ENCODE results near the gene ABCC10. TPM values are rescaled to one million over a fixed set of nuclear protein-coding genes. Genes with fewer than 3 reads are reported as not detected.
"Not testable (repeated sequence)": the region's sequence is repeated elsewhere in the genome, so short reads cannot be mapped to it uniquely, and the experiment has no call there.

ABCC10 gene
- 38.2 and 40.0 TPM in 2 replicates for total RNA-seq

GRCh38 chr6:43427406-43428111 is at the start of gene ABCC10:
ABCC10 (plus strand) TSS chr6:43427541; CDS start chr6:43427979, 438 bp downstream.
- peak; percentile 98 for DNase-seq
- H3K27me3 Mint-ChIP-seq = no peaks in the 10 kb centered on the region
- intact Hi-C loops (cut with micrococcal nuclease) = loop anchor here (1.0 to 5.0 kb wide), 5 partner anchors 27 to 255 kb away; partner anchors contain the start of genes SRF, TJAP1 and ZNF318
- H3K27ac Mint-ChIP-seq = peak within 1 kb of the TSS; percentile 98
- H3K4me3 Mint-ChIP-seq = peak within 1 kb of the TSS; percentile 98
- no peaks in the 10 kb centered on the region for H3K9me3 Mint-ChIP-seq
- peaks cover 13% of the 10 kb centered on the region for H3K4me1 Mint-ChIP-seq
- peaks cover 6% of the 10 kb centered on the region for H3K36me3 Mint-ChIP-seq (ENCODE audit: low read depth)

GRCh38 chr6:43377710-43378229 is 49.6 kb upstream of the ABCC10 start:
- intact Hi-C loops (cut with micrococcal nuclease) = no loop called here
- no peak for DNase-seq
- Mint-ChIP-seq H3K4me3 (no peak overlapping the region), H3K4me1 (peaks cover 20% of the 10 kb centered on the region), H3K9me3 (peaks cover 7% of the 10 kb centered on the region), H3K27me3 (peaks cover 21% of the 10 kb centered on the region), H3K36me3 (ENCODE audit: low read depth) (no peaks in the 10 kb centered on the region), H3K27ac (no peak overlapping the region)

GRCh38 chr6:43378631-43379030 is 48.7 kb upstream of the ABCC10 start:
- Mint-ChIP-seq H3K9me3 (peaks cover 7% of the 10 kb centered on the region), H3K36me3 (ENCODE audit: low read depth) (no peaks in the 10 kb centered on the region), H3K4me3 (no peak overlapping the region), H3K4me1 (peaks cover 27% of the 10 kb centered on the region), H3K27me3 (peaks cover 20% of the 10 kb centered on the region), H3K27ac (no peak overlapping the region)
- intact Hi-C loops (cut with micrococcal nuclease) = no loop called here
- no peak for DNase-seq

GRCh38 chr6:43380858-43381257 is 46.5 kb upstream of the ABCC10 start:
- intact Hi-C loops (cut with micrococcal nuclease) = loop anchor here (10.0 kb wide), 2 partner anchors 194 to 326 kb away; partner anchors contain the start of genes CUL7, KLC4, MRPL2 and POLH
- not testable (repeated sequence) for H3K27ac Mint-ChIP-seq; H3K4me3 Mint-ChIP-seq; H3K9me3 Mint-ChIP-seq; H3K36me3 Mint-ChIP-seq (ENCODE audit: low read depth); DNase-seq
- Mint-ChIP-seq H3K4me1 (peaks cover 42% of the 10 kb centered on the region), H3K27me3 (peaks cover 20% of the 10 kb centered on the region)

- H3K36me3 Mint-ChIP-seq (ENCODE audit: low read depth) = no peaks in the 10 kb centered on the region
- H3K27ac Mint-ChIP-seq = peak overlapping the region; percentile 87
- peak; percentile 71 for DNase-seq
- H3K4me3 Mint-ChIP-seq = peak overlapping the region; percentile 59
- H3K4me1 Mint-ChIP-seq = peaks cover 40% of the 10 kb centered on the region
- H3K27me3 Mint-ChIP-seq = peaks cover 28% of the 10 kb centered on the region
- intact Hi-C loops (cut with micrococcal nuclease) = loop anchor here (1.0 to 10.0 kb wide), 4 partner anchors 14 to 328 kb away; partner anchors contain the start of genes ABCC10, CUL7, KLC4 and MRPL2
- H3K9me3 Mint-ChIP-seq = peaks cover 7% of the 10 kb centered on the region
These were observed 44.2 kb upstream of the ABCC10 start for GRCh38 chr6:43383021-43383667.

- Mint-ChIP-seq H3K36me3 (ENCODE audit: low read depth) (no peaks in the 10 kb centered on the region), H3K4me1 (peaks cover 51% of the 10 kb centered on the region), H3K27ac (no peak overlapping the region), H3K4me3 (no peak overlapping the region), H3K9me3 (peaks cover 4% of the 10 kb centered on the region), H3K27me3 (peaks cover 37% of the 10 kb centered on the region)
- intact Hi-C loops (cut with micrococcal nuclease) = loop anchor here (1.0 to 10.0 kb wide), 3 partner anchors 120 to 332 kb away; partner anchors contain the start of genes CUL7, KLC4, MRPL2 and POLH
- DNase-seq = no peak
These were observed 40.8 kb upstream of the ABCC10 start for GRCh38 chr6:43386492-43386891.

GRCh38 chr6:43389730-43390295 is 37.5 kb upstream of the ABCC10 start:
- no peak for DNase-seq
- H3K4me1 Mint-ChIP-seq = peaks cover 30% of the 10 kb centered on the region
- no peaks in the 10 kb centered on the region for H3K36me3 Mint-ChIP-seq (ENCODE audit: low read depth)
- intact Hi-C loops (cut with micrococcal nuclease) = loop anchor here (10.0 kb wide), 3 partner anchors 65 to 335 kb away; partner anchors contain the start of genes CUL7, KLC4, MRPL2 and POLH
- H3K4me3 Mint-ChIP-seq = no peak overlapping the region
- H3K9me3 Mint-ChIP-seq = no peaks in the 10 kb centered on the region
- no peak overlapping the region for H3K27ac Mint-ChIP-seq
- H3K27me3 Mint-ChIP-seq = peaks cover 65% of the 10 kb centered on the region

GRCh38 chr6:43390753-43391439 is 36.4 kb upstream of the ABCC10 start:
- peaks cover 24% of the 10 kb centered on the region for H3K4me1 Mint-ChIP-seq
- not testable (repeated sequence) for H3K36me3 Mint-ChIP-seq (ENCODE audit: low read depth); DNase-seq; H3K9me3 Mint-ChIP-seq; H3K27ac Mint-ChIP-seq
- peak overlapping the region; percentile 50 for H3K4me3 Mint-ChIP-seq
- intact Hi-C loops (cut with micrococcal nuclease) = loop anchor here (10.0 kb wide), 1 partner anchor 66 kb away; no protein-coding TSS in a partner anchor
- peaks cover 70% of the 10 kb centered on the region for H3K27me3 Mint-ChIP-seq

- no peaks in the 10 kb centered on the region for H3K9me3 Mint-ChIP-seq
- H3K36me3 Mint-ChIP-seq (ENCODE audit: low read depth) = no peaks in the 10 kb centered on the region
- peaks cover 20% of the 10 kb centered on the region for H3K4me1 Mint-ChIP-seq
- peaks cover 70% of the 10 kb centered on the region for H3K27me3 Mint-ChIP-seq
- peak; percentile 79 for DNase-seq
- H3K27ac Mint-ChIP-seq = no peak overlapping the region
- intact Hi-C loops (cut with micrococcal nuclease) = loop anchor here (10.0 kb wide), 1 partner anchor 67 kb away; no protein-coding TSS in a partner anchor
- peak overlapping the region; percentile 50 for H3K4me3 Mint-ChIP-seq
These were observed 35.8 kb upstream of the ABCC10 start for GRCh38 chr6:43391440-43392031.

- H3K4me3 Mint-ChIP-seq; H3K36me3 Mint-ChIP-seq (ENCODE audit: low read depth); H3K9me3 Mint-ChIP-seq; DNase-seq; H3K27ac Mint-ChIP-seq: not testable (repeated sequence)
- peaks cover 65% of the 10 kb centered on the region for H3K27me3 Mint-ChIP-seq
- H3K4me1 Mint-ChIP-seq = peaks cover 20% of the 10 kb centered on the region
- intact Hi-C loops (cut with micrococcal nuclease) = loop anchor here (10.0 kb wide), 1 partner anchor 68 kb away; no protein-coding TSS in a partner anchor
These were observed 34.2 kb upstream of the ABCC10 start for GRCh38 chr6:43393133-43393532.

GRCh38 chr6:43393602-43394001 is 33.7 kb upstream of the ABCC10 start:
- H3K4me1 Mint-ChIP-seq = peaks cover 20% of the 10 kb centered on the region
- no peaks in the 10 kb centered on the region for H3K36me3 Mint-ChIP-seq (ENCODE audit: low read depth)
- H3K27me3 Mint-ChIP-seq = peaks cover 64% of the 10 kb centered on the region
- no peak overlapping the region for H3K4me3 Mint-ChIP-seq
- DNase-seq = no peak
- intact Hi-C loops (cut with micrococcal nuclease) = loop anchor here (10.0 kb wide), 1 partner anchor 69 kb away; no protein-coding TSS in a partner anchor
- H3K27ac Mint-ChIP-seq = no peak overlapping the region
- H3K9me3 Mint-ChIP-seq = no peaks in the 10 kb centered on the region

- DNase-seq = no peak
- Mint-ChIP-seq H3K9me3 (no peaks in the 10 kb centered on the region), H3K27me3 (peaks cover 58% of the 10 kb centered on the region), H3K4me3 (no peak overlapping the region), H3K4me1 (peaks cover 20% of the 10 kb centered on the region), H3K27ac (no peak overlapping the region), H3K36me3 (ENCODE audit: low read depth) (no peaks in the 10 kb centered on the region)
- intact Hi-C loops (cut with micrococcal nuclease) = loop anchor here (10.0 kb wide), 1 partner anchor 70 kb away; no protein-coding TSS in a partner anchor
These were observed 32.4 kb upstream of the ABCC10 start for GRCh38 chr6:43394982-43395381.
